ENCODE data around the gene CETP. TPM values are rescaled to one million over a fixed set of nuclear protein-coding genes. Genes with fewer than 3 reads are reported as not detected.
"Not testable (repeated sequence)": the region's sequence is repeated elsewhere in the genome, so short reads cannot be mapped to it uniquely, and the experiment has no call there.

CETP gene
- total RNA-seq, 1 experiment from 2014 or later: not detected

DNA sequence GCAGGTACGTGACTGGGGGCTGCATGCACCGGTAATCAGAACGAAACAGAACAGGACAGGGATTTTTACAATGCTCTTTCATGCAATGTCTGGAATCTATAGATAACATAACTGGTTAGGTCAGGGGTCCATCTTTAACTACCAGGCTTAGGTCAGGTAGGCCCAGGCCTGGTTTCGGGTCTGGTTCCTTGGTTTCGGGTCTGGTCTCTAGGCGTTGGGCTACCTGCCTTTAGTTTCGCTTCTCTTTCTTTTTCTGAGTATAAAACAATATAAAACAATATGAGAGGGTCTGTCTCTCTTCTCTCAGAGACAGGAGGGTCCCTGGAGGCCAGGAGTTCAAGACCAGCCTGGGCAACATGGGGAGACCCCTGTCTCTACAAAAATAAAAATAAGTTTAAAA, 12.1 kb downstream of the CETP start:
- DNase-seq (ENCODE audit: low read depth); in situ Hi-C loops (cut with HindIII; ENCODE audit: low pct_unique_long_range_greater_than_20kb, low sequenced_read_pairs): not testable (repeated sequence)

DNA sequence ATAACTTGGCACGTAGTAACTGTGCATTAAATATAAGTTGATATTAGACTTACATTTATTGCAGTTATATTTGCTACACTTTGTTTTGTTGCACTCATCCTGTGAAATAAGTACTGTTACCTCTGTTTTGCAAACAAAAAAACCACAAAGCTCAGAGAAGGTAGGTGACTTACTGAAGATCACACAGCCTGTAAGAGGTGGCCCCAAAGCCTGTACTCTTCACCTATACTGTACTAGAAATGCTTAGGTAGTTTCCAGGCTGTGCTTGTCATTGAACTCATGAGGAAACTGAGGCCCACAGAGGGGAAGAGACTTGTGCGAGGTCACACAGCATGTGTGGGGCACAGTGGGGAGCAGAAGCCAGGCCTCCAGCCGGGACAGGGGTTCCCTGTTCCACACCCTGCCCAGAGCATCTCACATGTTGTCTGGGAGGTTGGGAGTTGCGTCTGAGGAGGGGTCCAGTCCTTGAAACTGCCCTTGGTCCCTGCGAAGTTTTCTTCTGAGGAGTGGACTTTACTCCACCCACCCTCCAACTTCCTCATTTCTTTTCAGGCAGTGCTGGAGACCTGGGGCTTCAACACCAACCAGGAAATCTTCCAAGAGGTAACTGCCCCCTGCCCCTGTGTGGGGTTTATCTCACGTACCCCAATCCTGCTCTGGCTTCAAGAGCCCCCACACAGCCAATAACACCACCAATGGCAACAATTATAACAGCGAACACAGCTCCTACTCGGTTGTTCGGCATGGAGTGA, 13.0 kb downstream of the CETP start:
- DNase-seq (ENCODE audit: low read depth): no peak
- in situ Hi-C loops (cut with HindIII; ENCODE audit: low pct_unique_long_range_greater_than_20kb, low sequenced_read_pairs): no loop called here

GRCh38 chr16:56975714-56976113, 14.0 kb downstream of the CETP start:
- DNase-seq (ENCODE audit: low read depth): no peak
- in situ Hi-C loops (cut with HindIII; ENCODE audit: low pct_unique_long_range_greater_than_20kb, low sequenced_read_pairs): no loop called here

- DNase-seq (ENCODE audit: low read depth): no peak
- in situ Hi-C loops (cut with HindIII; ENCODE audit: low pct_unique_long_range_greater_than_20kb, low sequenced_read_pairs): no loop called here
These were observed 15.5 kb downstream of the CETP start for GRCh38 chr16:56977216-56977615.

- no peak for DNase-seq (ENCODE audit: low read depth)
- in situ Hi-C loops (cut with HindIII; ENCODE audit: low pct_unique_long_range_greater_than_20kb, low sequenced_read_pairs): no loop called here
These were observed 16.2 kb downstream of the CETP start for GRCh38 chr16:56977823-56978430.

DNA sequence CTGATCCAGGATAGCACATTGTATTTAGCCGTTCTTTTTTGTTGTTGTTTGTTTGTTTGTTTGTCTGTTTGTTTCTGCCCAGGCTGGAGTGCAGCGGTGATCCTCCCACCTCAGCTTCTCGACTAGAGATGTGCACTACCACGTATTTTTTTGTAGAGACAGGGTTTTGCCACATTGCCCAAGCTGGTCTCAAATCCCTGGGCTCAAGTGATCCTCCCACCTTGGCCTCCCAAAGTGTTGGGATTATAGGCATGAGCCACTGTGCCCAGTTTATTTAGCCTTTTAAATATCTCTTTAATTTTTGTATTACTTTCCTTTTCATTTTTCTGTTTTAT, 18.4 kb downstream of the CETP start:
- DNase-seq (ENCODE audit: low read depth): no peak

GRCh38 chr16:56980792-56981724, 19.3 kb downstream of the CETP start:
- in situ Hi-C loops (cut with HindIII; ENCODE audit: low pct_unique_long_range_greater_than_20kb, low sequenced_read_pairs): no loop called here
- no peak for DNase-seq (ENCODE audit: low read depth)

More for the DNA sequence above, 18.4 kb downstream of the CETP start:
- in situ Hi-C loops (cut with HindIII; ENCODE audit: low pct_unique_long_range_greater_than_20kb, low sequenced_read_pairs): no loop called here

- in situ Hi-C loops (cut with HindIII; ENCODE audit: low pct_unique_long_range_greater_than_20kb, low sequenced_read_pairs): no loop called here
These were observed 20.1 kb downstream of the CETP start for GRCh38 chr16:56981729-56982271.

GRCh38 chr16:56982695-56983094, 20.9 kb downstream of the CETP start:
- no peak for DNase-seq (ENCODE audit: low read depth)
- in situ Hi-C loops (cut with HindIII; ENCODE audit: low pct_unique_long_range_greater_than_20kb, low sequenced_read_pairs): no loop called here

More at GRCh38 chr16:56981729-56982271, 20.1 kb downstream of the CETP start:
- DNase-seq (ENCODE audit: low read depth): no peak

- in situ Hi-C loops (cut with HindIII; ENCODE audit: low pct_unique_long_range_greater_than_20kb, low sequenced_read_pairs): no loop called here
- DNase-seq (ENCODE audit: low read depth): no peak
These were observed 21.5 kb downstream of the CETP start for GRCh38 chr16:56983211-56983751.

DNA sequence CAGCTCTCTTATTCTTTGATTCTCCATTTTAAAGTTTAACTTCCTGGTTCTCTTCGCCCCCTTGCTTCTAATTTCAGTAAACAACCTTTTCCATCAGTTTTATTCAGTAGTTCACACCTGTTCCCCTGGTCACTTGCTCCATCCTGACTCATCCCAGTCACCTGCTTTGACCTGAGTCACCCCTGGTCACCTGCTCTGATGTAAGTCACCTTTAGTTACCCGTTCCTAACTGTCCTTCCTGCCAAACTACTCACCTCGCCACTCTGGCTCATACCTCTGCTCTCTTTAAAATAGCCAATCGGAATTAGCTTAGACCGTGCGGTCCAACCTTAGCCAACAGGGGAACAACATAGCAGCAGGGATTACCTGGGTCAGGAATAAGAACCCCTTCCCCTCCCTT, 22.9 kb downstream of the CETP start:
- DNase-seq (ENCODE audit: low read depth): peak; percentile 19
- in situ Hi-C loops (cut with HindIII; ENCODE audit: low pct_unique_long_range_greater_than_20kb, low sequenced_read_pairs): no loop called here

- DNase-seq (ENCODE audit: low read depth): peak; percentile 61
- in situ Hi-C loops (cut with HindIII; ENCODE audit: low pct_unique_long_range_greater_than_20kb, low sequenced_read_pairs): no loop called here
These were observed 23.7 kb downstream of the CETP start for GRCh38 chr16:56985288-56985961.

- in situ Hi-C loops (cut with HindIII; ENCODE audit: low pct_unique_long_range_greater_than_20kb, low sequenced_read_pairs): no loop called here
- no peak for DNase-seq (ENCODE audit: low read depth)
These were observed 24.2 kb downstream of the CETP start for GRCh38 chr16:56985962-56986360.

DNA sequence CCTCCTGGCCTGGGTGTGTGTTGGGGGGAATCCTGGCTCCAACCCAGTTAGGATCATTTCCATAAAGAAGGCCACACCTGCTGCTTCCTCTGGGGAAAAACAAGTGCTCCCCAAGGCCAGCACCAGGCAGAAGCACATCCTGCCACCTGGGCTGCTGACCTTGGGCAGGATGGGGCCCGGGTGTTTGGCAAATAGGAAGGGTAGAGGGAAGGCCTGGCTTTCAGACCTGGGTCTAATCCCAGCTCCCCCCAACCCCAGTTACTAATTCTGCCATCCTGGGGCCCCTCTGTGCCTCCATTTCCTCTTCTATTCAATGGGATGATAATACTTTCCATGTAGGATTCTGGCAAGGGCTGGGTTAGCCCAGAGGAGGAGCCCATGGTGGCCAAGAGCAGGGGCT, 24.6 kb downstream of the CETP start:
- DNase-seq (ENCODE audit: low read depth): no peak
- in situ Hi-C loops (cut with HindIII; ENCODE audit: low pct_unique_long_range_greater_than_20kb, low sequenced_read_pairs): no loop called here

GRCh38 chr16:56986908-56987307, 25.2 kb downstream of the CETP start:
- in situ Hi-C loops (cut with HindIII; ENCODE audit: low pct_unique_long_range_greater_than_20kb, low sequenced_read_pairs); DNase-seq (ENCODE audit: low read depth): not testable (repeated sequence)

GRCh38 chr16:56987692-56988091, 25.9 kb downstream of the CETP start:
- in situ Hi-C loops (cut with HindIII; ENCODE audit: low pct_unique_long_range_greater_than_20kb, low sequenced_read_pairs): no loop called here
- no peak for DNase-seq (ENCODE audit: low read depth)

DNA sequence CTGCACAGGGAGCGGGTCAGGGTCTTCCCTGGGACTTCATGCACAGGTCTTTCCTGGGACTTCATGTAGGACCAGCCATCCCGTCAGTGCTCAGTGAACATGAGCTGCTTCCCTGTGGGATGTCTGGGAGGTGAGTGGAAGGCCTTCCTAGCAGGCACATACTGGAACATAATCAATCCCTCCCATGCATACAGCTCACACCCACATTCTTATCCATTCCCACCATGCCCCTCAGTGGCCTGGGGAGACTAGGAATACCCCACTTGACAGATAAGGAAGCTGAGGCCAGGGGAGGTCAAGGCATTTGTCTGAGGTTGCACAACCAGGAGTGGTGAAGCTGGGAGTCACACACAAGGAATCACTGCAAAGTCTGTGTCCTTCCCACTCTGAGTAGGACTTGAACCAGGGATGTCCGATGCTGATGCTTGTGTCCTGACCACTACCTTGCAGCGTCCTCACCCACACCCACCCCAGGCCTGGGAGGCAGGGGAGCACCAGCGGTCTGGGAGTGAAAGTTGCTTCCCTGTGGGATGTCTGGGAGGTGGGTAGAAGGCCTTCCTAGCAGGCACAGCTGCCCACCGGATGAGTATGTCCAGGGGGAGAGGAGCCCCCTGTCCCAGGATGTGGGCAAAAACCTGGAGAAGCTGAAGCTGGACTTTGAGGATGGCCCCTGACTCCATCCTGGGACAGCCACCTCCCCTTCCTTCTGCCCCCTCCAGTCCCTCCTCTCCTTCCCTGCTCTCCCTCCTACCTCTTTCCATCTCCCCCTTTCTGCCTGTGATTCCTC, 26.6 kb downstream of the CETP start:
- in situ Hi-C loops (cut with HindIII; ENCODE audit: low pct_unique_long_range_greater_than_20kb, low sequenced_read_pairs): no loop called here
- DNase-seq (ENCODE audit: low read depth): no peak
